T-helper 22 cell (primary cell): ENCODE results near the gene TUT1.
"Not testable (repeated sequence)": the region's sequence is repeated elsewhere in the genome, so short reads cannot be mapped to it uniquely, and the experiment has no call there.

ENCODE experiments used
- DNase-seq: peaks from one replicate; pipeline ENCODE4 v3.0.0-alpha.2; 2020; ENCODE audit warnings: low read depth

Gene TUT1

DNA sequence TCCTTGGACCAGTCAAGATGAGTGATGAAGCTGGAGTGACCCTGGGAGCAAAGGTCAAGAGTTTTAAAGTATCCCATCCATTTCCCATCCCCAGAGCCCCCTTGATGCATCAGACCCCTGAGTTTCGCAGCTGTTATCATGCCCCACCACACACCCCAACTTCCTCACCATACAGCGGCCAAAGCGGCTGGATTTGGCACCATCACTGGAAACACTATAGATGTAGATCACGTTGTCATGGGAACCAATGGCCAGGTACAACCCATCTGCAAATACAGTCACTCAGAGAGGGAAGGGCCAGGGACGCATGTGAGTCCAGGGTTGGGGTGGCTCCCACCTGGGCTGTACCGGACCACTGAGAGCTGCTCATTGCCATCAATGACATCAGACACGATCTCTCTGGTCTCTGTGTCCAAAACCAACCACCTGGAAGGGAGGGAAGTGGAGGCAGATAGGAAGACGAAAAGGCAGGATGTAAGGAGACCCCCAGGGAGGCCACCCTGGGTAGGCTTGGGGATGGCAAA is 12.5 kb upstream of the TUT1 start:
- no peak for DNase-seq

DNA sequence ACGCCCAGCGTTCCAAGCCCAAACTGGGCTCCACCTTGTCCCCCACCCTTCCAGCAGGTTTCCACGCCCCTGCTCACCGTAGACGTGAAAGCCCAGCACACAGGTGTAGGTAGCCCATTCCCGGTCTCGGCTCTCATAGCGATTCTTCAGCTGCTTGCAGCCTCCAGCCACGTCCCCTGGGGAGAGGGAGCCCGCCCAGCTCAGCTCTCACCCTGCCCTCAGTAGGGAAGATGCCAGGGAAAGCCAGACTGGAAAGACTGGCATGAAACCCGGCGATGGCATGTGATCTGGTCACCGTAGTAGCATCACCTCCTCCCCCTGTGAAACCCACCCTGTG is 11.7 kb upstream of the TUT1 start:
- no peak for DNase-seq

DNA sequence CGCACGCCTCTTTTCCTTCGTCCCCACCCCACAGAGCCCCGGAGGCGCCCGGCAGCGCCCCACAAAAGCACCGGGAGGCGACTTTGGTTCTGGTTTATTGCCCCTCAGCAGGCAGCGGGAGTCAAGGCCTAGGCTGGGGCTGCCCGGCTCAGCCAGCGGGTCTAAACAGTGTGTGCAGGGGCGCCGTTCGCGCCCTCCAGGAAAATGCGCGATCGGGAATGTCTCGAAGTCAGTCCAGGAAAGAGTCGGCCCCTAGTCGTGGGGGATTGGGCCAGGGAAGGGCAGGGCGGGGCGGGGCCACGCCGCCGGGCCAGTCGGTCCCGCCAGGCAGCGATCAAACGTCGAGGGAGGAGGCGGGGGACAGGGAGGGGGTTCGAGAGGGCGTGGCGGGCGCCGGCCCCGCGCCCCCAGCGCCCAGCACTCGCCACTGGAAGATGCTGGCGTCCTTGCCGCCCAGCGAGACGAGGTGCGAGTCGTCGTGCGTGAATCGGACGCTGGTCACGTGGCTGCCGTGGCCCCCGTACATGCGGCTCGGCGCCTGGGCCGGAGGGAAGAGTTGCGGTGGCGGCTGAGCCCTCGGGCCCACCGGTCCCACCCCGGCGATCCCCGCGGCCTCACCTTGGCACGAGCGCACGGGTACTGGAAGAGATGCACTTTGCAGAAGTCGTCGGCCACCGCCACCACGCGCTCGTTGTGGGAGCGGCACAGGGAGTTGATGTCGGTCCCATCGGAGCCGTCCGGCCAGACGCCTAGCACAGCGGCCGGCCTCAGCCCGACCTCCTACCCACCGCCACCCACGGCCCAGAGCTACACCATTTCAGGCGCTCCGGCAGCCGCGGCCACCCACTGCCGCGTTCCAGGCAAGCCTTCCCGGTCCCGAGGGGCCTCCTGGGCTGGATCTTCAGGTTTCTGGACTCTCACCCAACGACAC is 11.1 kb upstream of the TUT1 start:
- peak; percentile 22 for DNase-seq

DNA sequence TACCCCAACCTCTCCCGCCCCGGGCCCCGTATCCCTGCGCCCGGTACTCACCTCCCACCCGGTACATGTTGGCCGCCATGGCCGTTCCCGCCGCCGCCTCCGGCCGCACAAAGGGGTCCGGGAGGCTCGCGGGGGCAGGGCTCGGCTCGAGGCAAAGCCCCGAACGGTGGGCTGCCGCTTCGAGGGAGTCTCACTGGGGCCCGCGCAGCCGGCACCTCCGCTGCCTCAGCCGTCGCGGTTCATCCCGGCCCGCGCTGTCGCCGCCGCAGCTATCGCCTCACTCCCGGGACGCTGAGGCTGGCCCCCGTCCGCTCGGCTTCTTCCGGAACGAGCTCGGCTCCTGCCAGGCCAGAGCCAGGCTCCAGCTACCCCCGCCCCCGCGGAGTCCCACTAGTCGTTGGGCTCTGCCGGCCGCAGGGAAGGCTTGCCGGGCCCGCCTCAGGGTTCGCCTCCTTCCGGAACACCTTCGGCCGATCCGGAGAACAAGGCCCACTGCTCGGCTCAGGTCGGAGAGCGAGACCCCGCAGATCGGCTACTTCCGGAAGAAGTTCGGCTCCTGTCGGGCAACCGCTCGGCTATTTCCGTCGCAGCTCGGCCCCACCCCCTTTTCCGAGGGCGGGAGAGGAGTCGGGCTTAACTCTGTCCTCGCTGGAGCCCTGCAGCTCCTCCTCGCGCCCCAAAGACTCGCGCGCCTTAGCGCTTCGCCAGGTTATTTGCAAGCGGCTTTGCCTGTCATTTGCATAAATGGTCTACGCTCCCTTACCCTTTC is 10.2 kb upstream of the TUT1 start, which contains the start of gene MTA2:
Gene MTA2 (minus strand): TSS at position 494 of the 769 bp plus-strand sequence. CDS start 415 bp downstream, at position 79.
- DNase-seq, result peak; percentile 96

DNA sequence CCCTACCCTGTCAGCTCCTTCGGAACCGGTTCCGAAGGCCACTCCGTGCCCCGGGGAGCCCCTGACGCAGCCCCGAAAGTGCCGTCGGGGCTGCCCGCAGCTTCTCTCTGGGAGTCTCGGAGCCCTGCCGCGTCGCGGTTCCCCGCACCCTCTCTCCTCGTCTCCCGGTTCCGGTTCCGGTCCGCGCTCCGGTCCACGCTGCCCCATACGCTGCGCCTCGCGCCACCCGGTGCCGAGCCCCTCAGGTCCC is 9.7 kb upstream of the TUT1 start:
- DNase-seq, result peak; percentile 39

DNA sequence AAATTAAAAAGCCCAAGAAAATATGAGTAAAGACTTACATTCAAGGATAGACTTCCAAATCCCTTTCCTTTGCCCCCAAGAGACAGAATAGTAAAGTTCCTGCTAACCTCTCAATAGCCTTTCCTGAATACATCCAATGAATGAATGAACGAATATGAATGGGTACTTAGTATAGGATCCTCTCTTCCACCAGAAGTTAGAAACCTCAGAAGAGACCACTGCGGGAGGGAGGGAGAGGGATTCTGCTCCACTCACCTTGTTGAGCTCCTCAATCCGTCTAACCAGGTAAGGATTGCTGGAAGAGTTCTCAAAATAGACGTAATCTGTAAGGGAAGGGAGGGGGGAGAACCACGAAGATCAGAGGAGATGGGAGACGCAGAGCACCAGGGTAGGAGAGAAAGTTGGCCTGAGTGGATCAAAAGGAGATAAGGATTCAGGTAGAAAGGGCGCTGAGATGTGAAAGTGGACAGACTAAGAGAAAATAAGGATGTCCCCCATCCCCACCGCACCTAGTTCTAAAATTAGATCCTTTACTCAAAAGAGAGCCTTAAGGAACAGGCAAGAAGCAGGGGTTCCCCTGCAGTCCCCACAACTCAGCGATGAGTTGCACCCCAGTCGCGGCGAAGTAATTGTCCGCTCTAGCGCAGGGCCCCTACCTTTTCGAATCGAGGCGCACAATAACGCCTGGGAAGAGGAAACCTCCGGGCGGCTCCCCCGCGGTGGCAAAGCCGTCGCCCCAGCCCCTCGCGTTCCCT is 9.2 kb upstream of the TUT1 start:
- no peak for DNase-seq

DNA sequence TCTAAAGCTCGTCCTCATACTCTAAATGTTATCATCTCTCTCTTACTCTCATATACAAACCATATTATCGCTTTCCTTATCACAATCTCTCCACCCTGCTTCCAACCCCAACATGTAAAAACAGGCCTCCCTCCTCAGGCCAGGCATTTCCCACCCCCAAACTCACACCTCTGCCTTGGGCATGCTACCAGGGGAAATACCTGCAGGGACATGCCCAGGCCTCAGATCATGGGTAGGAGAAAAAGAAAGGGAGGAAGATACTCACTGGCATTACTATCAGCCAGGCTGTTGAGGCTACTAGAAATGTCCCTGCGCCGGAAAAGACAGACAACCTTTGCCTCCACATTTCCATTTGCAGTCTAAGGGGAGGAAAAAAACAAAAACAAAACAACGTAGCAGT is 8.6 kb upstream of the TUT1 start:
- no peak for DNase-seq

DNA sequence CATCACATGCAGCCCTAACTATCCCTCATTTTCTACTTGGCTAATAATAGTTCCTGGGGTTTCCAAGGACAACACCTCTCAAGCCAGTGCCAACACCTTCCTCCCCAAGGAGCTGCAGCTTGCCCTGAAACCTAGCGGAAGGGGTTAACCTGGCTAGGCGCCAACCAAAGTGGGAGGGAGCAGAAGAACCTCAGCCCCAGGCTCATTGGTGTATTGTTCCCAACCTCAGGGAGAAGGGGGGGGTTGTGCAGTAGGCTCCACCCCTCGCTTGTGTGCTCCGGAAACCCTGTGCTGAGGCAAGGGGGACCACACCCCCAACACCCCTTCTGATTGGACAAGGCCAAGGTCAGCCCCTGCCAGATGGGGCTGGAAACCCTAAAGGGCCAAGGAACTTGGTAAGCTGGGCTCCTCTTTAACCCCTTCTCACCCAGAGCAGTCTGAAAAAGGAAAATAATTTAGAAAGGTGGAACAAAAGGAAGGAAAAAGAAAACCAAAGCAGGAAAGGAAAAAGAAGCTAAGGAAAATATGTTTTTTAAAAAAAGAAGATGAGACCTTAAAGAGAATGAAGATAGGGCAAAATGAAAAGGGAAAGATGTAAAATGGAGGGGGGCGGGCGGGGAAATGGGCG is 7.9 kb upstream of the TUT1 start:
- DNase-seq, result peak; percentile 96

DNA sequence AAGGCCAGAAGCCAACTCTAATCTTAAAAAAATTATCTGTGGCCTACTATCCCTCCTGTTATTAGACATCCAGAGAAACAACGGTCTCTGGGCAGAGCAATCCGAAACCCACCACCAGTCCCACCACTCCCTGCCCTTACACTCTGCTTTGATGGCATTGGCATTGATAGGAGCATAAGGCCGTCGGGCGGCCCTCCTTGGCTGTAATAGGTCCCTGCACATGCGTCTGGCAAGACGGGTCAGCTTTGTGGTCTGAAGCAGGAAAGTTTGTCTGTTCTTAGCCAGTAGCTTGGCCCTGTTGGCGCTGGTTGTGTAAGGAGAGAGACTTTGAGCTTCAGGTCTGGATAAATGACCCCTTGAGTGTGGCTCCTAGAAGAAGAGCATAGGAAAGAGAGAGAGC is 3.8 kb upstream of the TUT1 start:
- DNase-seq, result no peak

DNA sequence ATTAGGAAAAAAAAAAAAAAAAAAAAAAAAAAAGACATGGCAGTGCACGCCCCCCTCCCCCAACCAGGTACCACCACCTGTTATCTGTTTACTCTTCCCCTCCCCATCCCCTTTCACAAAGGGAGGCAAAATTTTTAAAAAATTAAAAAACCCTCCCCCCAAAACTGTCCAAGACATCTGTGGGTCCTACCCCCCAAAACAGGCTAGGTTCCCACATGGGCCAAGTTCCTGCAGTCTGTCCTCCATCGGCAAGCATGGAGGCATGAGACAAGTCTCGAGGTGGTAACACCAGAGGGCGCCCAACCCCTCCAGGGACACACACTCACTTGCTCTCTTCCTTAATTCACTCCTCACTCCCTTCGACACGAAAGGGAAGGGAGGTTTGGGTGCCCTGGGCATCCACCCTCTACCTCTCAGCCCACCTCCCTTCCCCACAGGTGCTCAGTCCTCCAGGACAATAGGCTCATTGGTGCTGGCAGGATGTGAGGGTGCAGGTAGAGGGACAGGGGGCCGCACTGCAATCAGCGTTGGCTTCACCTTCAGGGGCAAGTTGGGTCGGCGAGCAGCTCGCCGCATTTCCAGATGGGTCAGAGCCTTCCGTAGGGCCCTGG is 2.2 kb upstream of the TUT1 start:
- DNase-seq, result peak; percentile 54

DNA sequence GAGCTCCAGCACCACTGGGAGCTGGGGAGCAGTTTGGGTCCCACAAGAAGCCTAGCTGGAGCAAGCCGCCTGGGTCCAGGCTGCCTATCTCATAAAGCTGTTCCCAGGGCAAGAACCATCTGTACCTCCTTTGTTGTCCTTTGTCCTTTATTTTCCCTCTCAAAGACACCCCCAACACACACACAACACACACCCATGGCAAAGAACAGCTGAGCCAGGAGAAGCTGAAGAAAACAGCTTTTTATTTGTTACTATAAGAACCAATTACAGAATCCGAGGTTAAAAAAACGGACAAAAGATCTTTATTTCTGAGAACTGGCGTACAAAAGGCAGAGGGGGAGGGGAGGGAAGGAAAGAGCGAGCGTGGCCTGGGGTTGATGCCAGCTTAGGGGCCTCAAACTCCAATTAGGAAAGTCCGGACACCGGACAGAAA is 1.7 kb upstream of the TUT1 start:
- DNase-seq, result no peak

DNA sequence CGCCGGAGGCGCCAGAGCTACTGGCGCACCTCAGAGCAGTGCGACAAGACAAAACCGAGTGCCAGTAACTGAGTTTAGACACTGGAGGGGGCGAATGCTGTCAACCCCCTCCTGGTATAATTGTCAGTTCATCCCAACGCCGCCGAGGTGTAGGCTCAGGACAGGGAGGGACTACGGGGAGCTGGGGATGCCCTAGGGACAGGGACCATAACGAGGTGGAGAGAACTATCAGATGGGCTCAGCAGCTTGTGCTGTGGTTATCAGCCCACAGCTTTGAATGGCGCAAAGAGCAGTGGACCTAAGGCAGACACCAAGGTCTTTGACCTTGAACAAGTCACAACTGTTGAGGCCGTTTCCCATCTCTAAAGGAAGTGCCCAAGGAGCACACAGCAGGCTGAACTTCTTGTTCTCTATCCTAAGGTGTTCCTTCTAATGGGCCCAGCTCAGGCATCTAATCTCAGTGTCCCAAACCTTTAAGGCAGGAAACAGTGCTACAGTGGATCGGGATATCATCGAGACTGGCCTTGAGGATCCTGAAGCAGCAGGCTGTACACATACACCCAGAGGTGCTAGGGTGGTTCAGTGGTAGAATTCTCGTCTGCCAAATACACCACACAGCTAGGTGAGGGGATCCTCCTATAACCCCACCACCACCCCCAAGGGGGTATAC is 958 bp upstream of the TUT1 start:
- no peak for DNase-seq

DNA sequence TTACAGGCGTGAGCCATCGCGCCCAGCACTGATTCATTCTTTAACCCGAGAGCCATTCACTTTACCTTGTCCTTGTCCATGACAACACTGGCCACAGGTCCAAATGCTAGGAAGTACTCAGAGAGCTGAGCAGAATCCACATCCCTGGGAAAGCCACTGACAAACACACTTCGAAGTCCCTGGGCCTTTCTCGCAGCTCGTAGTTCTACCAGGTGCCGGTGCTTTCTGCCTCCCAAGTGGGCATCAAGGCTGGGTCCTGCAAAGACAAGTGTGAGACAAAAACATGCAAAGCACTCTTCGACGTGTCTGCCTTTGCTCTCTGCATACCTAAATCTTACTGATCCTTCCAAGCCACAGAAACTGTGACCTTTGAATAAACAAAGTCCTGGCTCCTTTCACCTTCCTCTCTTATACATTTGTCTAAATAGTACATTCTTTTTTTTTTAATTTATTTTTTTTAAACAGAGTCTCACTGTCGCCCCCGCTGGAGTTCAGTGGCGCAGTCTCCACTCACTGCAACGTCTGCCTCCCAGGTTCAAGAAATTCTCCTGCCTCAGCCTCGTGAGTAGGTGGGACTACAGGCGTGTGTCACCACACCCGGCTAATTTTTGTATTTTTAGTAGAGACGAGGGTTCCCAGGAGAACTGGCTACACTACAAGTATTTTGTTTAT is 2.2 kb downstream of the TUT1 start:
- DNase-seq, result no peak

DNA sequence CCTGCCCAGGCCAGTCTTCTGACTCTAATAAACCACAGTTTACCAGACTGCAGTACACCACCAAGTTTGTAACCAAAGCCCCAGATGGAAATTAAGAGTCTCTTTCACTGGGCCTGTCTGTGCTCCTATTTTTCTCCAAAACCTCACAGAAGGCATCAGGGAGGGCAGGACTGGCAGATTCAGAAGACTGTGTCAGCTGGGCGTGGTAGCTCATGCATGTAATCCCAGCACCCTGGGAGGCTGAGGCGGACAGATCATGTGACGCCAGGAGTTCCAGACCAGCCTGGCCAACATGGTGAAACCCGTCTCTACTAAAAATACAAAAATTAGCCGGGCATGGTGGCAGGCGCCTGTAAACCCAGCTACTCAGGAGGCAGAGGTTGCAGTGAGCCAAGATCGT is 6.0 kb downstream of the TUT1 start:
- DNase-seq, result not testable (repeated sequence)

DNA sequence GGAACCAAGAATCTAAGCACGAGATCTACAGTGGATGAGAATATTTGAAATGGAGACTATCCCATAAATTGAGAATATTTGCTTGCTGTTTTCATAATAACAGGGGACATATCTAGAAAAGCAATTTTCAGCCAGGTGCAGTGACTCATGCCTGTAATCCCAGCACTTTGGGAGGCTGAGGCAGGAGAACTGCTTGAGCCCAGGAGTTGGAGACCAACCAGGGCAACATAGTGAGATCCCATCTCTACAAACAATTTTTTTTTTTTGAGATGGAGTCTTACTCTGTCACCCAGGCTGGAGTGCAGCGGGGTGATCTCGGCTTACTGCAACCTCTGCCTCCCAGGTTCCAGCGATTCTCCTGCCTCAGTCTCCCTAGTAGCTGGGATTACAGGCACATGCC is 9.6 kb downstream of the TUT1 start:
- DNase-seq, result not testable (repeated sequence)

DNA sequence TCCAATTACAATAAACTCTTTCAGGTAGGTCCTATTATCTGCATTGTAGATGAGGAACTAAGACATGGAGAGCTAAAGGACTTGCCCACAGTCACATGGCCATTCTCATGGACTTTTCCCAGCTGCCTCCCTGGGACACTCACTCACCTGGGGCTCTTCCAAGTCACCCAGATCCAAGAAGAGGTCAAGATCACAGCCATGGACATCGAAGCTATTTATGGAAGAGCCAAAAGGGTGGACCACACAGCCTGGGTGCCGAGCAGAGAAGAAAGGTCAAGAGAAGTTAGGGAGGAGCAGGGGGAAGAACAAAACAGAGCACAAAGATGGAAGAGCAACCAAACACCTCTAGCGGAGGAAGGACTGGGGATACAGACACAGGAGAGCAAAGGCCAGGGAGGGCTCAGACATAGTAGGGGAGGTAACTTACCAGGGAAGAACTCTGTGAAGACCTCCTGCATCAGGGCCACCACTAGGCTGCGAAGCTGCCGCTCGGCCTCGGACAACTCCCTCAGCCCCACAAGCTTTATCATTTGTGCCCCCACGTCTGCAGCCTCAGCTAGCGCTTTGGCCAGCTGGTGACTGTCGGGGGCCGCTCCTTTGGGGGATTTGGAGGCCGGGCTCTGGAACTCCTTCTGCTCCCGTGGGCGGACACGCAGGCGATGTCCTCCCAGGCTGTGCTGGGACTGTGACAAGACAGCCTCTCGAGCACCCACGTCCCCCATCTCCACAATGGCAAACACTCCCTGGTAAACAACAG is 10.2 kb downstream of the TUT1 start:
- DNase-seq, result no peak

DNA sequence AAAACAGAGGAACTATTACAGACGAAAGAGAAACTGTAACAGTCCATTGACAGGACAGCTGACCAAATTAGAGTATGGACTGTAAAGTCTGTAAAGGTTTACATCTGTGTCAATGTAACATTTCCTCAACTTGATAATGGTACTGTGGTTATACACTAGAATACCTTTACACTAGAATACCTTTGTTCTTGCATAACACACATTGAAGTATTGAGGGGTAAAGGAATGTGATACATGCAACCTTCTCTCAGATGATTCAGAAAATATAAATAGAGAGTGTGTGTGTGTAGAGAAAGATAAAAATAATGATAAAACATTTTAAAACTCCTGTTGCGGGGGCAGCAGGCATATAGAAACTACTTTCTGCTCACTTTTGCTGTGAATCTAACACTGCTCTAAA is 12.1 kb downstream of the TUT1 start:
- no peak for DNase-seq

DNA sequence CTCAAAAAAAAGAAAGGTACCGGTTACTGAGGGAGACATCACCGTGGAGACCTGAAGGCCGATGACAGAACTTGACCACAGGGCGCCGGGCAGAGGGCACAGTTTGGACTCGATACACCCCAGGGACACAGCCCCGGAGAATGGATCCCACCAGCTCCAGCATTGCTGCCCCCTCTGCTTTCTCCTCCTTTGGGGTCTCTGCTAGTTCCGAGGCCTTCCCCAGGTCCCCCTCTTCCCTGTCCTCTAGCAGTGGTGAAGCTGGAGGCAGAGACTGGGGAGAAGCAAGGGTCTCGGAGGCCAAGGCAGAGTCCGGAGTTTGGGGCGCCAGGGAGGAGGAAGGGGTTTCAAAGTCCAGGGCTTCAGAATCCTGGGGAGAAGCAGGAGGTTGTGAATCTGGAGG is 12.8 kb downstream of the TUT1 start:
- no peak for DNase-seq

DNA sequence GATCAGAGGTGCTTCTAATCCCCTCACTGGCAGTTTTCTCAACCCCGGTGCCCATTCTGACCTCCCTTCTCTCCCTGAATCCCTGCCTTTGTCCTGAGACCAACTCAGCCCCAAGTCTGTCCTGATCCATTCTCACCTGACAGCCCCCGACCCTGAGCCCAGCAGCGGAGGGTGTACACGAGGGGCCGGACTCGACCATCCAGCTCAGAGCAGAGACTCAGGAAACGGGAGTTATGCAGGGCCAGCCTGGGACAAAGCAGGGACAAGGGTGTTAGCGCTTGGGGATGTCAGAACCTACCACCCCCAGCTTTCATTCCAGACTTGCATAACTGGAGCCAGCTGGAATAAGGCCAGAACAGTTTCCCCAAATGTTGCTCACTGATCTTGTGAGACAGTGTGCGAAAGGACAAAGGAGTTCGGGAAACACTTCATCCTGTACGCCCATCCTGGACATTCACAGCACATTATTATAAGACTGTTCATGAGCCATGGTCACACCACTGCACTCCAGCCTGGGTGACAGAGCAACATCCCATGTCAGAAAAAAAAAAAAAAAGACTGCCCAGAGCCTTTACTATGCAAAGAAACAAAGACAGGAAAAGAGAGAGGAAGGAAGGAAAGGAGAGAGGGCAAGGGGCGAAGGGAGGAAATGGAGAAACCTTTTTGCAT is 14.1 kb downstream of the TUT1 start:
- DNase-seq, result no peak
